MV-4-11 (cell line): ENCODE data around the gene FAM3B.

Experiments
- DNase-seq: peaks from one replicate; lab custom pipeline; 2025; lab: John Stamatoyannopoulos, UW

FAM3B gene

GRCh38 chr21:41397471-41397891, 80.9 kb downstream of the FAM3B start:
- DNase-seq, result no peak

- DNase-seq, result no peak
These were observed 81.7 kb downstream of the FAM3B start for GRCh38 chr21:41398251-41398650.

- no peak for DNase-seq
These were observed 82.2 kb downstream of the FAM3B start for GRCh38 chr21:41398831-41399230.

GRCh38 chr21:41399246-41399800, 82.7 kb downstream of the FAM3B start:
- peak; percentile 12 for DNase-seq

- DNase-seq, result no peak
These were observed 85.6 kb downstream of the FAM3B start for GRCh38 chr21:41402231-41402630.

GRCh38 chr21:41402796-41403195, 86.2 kb downstream of the FAM3B start:
- DNase-seq, result no peak

GRCh38 chr21:41403331-41403730, 86.7 kb downstream of the FAM3B start:
- DNase-seq, result no peak

GRCh38 chr21:41403966-41404365, 87.4 kb downstream of the FAM3B start:
- DNase-seq, result no peak

- no peak for DNase-seq
These were observed 88.7 kb downstream of the FAM3B start for GRCh38 chr21:41405321-41405720.

- peak; percentile 48 for DNase-seq
These were observed 89.7 kb downstream of the FAM3B start for GRCh38 chr21:41406340-41406739.
